Omental fat pad (tissue), 4 donors: ENCODE results near the gene ZNF414. TPM values are rescaled to one million over a fixed set of nuclear protein-coding genes. Genes with fewer than 3 reads are reported as not detected.
"Not testable (repeated sequence)": the region's sequence is repeated elsewhere in the genome, so short reads cannot be mapped to it uniquely, and the experiment has no call there.

Source experiments
- ATAC-seq: fragments of 150-250 bp; one replicate; pipeline ENCODE4 v1.9.1; 2016; ENCODE audit warnings: mild to moderate bottlenecking, moderate library complexity; ENCODE audit not compliant: low FRiP score
- DNase-seq: peaks from one replicate; pipeline ENCODE4 v3.0.0-alpha.2; 2019; ENCODE audit warnings: low spot score
- CTCF ChIP-seq, 3 donors: fragments of 450-650 bp; IDR thresholded peaks; one replicate each; pipeline ENCODE4 v1.5.1; 2016 to 2017; ENCODE audit warnings: antibody characterized with exemption in 3 of 3, mild to moderate bottlenecking in 3 of 3, moderate library complexity in 2 of 3
- total RNA-seq, 4 donors: library from RNA; depleted of rRNA; stranded (reverse); fragments of >200 nt; gene quantifications; one replicate each; pipeline ENCODE4 v1.1.0, GENCODE V29; 2016

The ZNF414 gene
- total RNA-seq, 4 donors from 2014 or later, result 4.6 to 7.8 (median 7.4) TPM

GRCh38 chr19:8518536-8518935, 4.6 kb upstream of the ZNF414 start:
- TF ChIP-seq CTCF (IDR thresholded peaks at IDR 0.05), result no peak
- no peak for DNase-seq
- no peak for ATAC-seq

GRCh38 chr19:8517551-8518442, 3.8 kb upstream of the ZNF414 start:
- DNase-seq, result no peak
- ATAC-seq, result no peak
- TF ChIP-seq CTCF (IDR thresholded peaks at IDR 0.05), result no peak

GRCh38 chr19:8515317-8515716, 1.4 kb upstream of the ZNF414 start:
- ATAC-seq (no peak), DNase-seq (no peak)
- no peak for TF ChIP-seq CTCF (IDR thresholded peaks at IDR 0.05)

GRCh38 chr19:8514505-8515009, 590 bp upstream of the ZNF414 start:
- not testable (repeated sequence) for ATAC-seq, DNase-seq

- no peak for ATAC-seq
- no peak for DNase-seq
- TF ChIP-seq CTCF (IDR thresholded peaks at IDR 0.05), result no peak
These were observed 806 bp downstream of the ZNF414 start for GRCh38 chr19:8513036-8513686.

GRCh38 chr19:8512115-8512967, 1.6 kb downstream of the ZNF414 start:
- ATAC-seq (no peak), DNase-seq (no peak)
- no peak for TF ChIP-seq CTCF (IDR thresholded peaks at IDR 0.05)

- DNase-seq (no peak), ATAC-seq (no peak)
- no peak for TF ChIP-seq CTCF (IDR thresholded peaks at IDR 0.05)
These were observed 2.3 kb downstream of the ZNF414 start for GRCh38 chr19:8511573-8512101.
